Endodermal cell (in vitro differentiated cells): ENCODE measurements around the gene MED16. TPM values are rescaled to one million over a fixed set of nuclear protein-coding genes. Genes with fewer than 3 reads are reported as not detected.
A peak's percentile ranks its signal among the peaks of the same experiment; 100 is the strongest.

ENCODE experiments used
- DNase-seq: peaks from one replicate; pipeline ENCODE4 v3.0.0-alpha.2; 2017
- H3K27ac ChIP-seq: 2 replicates; pipeline ENCODE4 v1.5.1; 2013; ENCODE audit warnings: mild to moderate bottlenecking, low read depth, low read length, moderate library complexity
- H3K27me3 ChIP-seq: 2 replicates; pipeline ENCODE4 v1.6.1; 2013; ENCODE audit warnings: mild to moderate bottlenecking, low read length, moderate library complexity; ENCODE audit not compliant: insufficient read depth, control insufficient read depth, poor library complexity, severe bottlenecking
- H3K36me3 ChIP-seq: 2 replicates; pipeline ENCODE4 v1.7.0; 2013; ENCODE audit warnings: mild to moderate bottlenecking, low read length, moderate library complexity; ENCODE audit not compliant: control insufficient read depth, insufficient read depth
- H3K4me1 ChIP-seq: one replicate; pipeline ENCODE4 v1.7.0; 2013; ENCODE audit warnings: low read length; ENCODE audit not compliant: control insufficient read depth, insufficient read depth
- H3K4me3 ChIP-seq: 2 replicates; pipeline ENCODE4 v1.5.1; 2013; ENCODE audit warnings: mild to moderate bottlenecking, low read length, moderate library complexity
- H3K9ac ChIP-seq: 2 replicates; pipeline ENCODE4 v1.6.1; 2013; ENCODE audit warnings: mild to moderate bottlenecking, low read length, moderate library complexity; ENCODE audit not compliant: poor library complexity, severe bottlenecking; ENCODE audit errors: extremely low read depth
- H3K9me3 ChIP-seq: 2 replicates; pipeline ENCODE4 v1.6.1; 2013; ENCODE audit warnings: mild to moderate bottlenecking, low read length, moderate library complexity; ENCODE audit not compliant: control insufficient read depth
- H3K27ac Mint-ChIP-seq: 2 replicates; pipeline ENCODE4 v1.8.0; 2020; ENCODE audit warnings: mixed read lengths
- H3K27me3 Mint-ChIP-seq: 2 replicates; pipeline ENCODE4 v1.8.0; 2021; ENCODE audit warnings: mild to moderate bottlenecking, mixed read lengths; ENCODE audit not compliant: insufficient read depth
- H3K36me3 Mint-ChIP-seq: 2 replicates; pipeline ENCODE4 v1.8.0; 2020; ENCODE audit warnings: low read depth, mixed read lengths
- H3K4me1 Mint-ChIP-seq: 2 replicates; pipeline ENCODE4 v1.8.0; 2020; ENCODE audit warnings: mixed read lengths
- H3K4me3 Mint-ChIP-seq: 2 replicates; pipeline ENCODE4 v1.8.0; 2020; ENCODE audit warnings: mild to moderate bottlenecking, moderate library complexity, mixed read lengths
- H3K9me3 Mint-ChIP-seq: 2 replicates; pipeline ENCODE4 v1.8.0; 2020; ENCODE audit warnings: mild to moderate bottlenecking, mixed read lengths
- WGBS, 2 experiments: methylation state at CpG; one replicate each; pipeline versions ENCODE4 v1.1.5 to v1.1.7; 2013; ENCODE audit warnings: missing lambda C conversion rate in 2 of 2, mixed read lengths in 1 of 2; ENCODE audit not compliant: insufficient coverage in 1 of 2, insufficient read length in 1 of 2; 5-methylcytosine and 5-hydroxymethylcytosine counted together
- total RNA-seq, 2 donors: library from RNA; stranded (reverse); fragmentation: NEBNext Ultra II Directional in 1 of 2; extraction: Animal tissue kit (Norgen Biotek cat#: 25700) in 1 of 2; gene quantifications; 2 replicates in 1 of 2; 3 replicates in 1 of 2; pipeline ENCODE4 v1.2.1, GENCODE V29; 2021
- TF ChIP-seq, protein P1 (sequence below): fragments of 200-600 bp; sonication (generic); conservative IDR thresholded peaks from 2 replicates; pipeline ENCODE4 v1.5.0; 2021; ENCODE audit warnings: antibody characterized with exemption, mild to moderate bottlenecking

The MED16 gene
- total RNA-seq, 2 donors from 2014 or later: 75.8 to 92.4 TPM

DNA sequence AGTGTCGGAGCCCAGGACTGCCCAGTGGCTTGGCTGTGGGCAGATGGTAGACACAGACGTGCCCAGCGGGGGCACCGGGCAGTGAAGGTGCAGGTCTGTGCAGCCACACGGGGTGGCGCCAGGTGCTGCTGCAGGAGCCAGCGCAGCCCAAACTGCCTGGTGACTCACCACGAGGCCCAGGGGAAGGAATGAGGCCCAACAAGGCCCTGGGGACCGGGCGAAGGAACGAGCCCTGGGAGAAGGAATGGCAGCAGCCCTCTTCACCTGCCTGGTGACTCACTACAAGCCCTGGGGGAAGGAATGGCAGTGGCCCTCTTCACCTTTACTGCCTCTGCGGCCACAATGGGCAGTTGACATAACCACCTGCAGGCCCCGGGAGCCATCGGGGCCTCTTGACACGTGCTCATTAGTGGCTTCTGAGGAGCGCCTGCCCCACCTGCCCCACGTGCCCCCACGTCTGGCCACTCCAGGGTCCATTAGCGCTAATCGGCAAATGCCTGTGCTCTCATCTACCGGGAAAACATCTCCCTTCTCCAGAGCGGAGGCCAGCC lies 9.3 kb downstream of the MED16 start:
- Histone ChIP-seq H3K4me1 (no peaks in the 10 kb centered on the region), H3K9me3 (no peaks in the 10 kb centered on the region), H3K36me3 (peaks cover 51% of the 10 kb centered on the region), H3K27me3 (no peaks in the 10 kb centered on the region), H3K27ac (no peak overlapping the region), H3K9ac (no peak overlapping the region), H3K4me3 (no peak overlapping the region)
- H3K27me3 Mint-ChIP-seq: no peaks in the 10 kb centered on the region
- H3K9me3 Mint-ChIP-seq: no peaks in the 10 kb centered on the region
- H3K4me3 Mint-ChIP-seq: no peak overlapping the region
- 95 to 96% methylated on average over 21 to 22 of the region's 22 CpGs for WGBS, 2 experiments
- TF ChIP-seq, protein P1, sequence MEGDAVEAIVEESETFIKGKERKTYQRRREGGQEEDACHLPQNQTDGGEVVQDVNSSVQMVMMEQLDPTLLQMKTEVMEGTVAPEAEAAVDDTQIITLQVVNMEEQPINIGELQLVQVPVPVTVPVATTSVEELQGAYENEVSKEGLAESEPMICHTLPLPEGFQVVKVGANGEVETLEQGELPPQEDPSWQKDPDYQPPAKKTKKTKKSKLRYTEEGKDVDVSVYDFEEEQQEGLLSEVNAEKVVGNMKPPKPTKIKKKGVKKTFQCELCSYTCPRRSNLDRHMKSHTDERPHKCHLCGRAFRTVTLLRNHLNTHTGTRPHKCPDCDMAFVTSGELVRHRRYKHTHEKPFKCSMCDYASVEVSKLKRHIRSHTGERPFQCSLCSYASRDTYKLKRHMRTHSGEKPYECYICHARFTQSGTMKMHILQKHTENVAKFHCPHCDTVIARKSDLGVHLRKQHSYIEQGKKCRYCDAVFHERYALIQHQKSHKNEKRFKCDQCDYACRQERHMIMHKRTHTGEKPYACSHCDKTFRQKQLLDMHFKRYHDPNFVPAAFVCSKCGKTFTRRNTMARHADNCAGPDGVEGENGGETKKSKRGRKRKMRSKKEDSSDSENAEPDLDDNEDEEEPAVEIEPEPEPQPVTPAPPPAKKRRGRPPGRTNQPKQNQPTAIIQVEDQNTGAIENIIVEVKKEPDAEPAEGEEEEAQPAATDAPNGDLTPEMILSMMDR: peak; percentile 20
- H3K27ac Mint-ChIP-seq: no peak overlapping the region
- H3K36me3 Mint-ChIP-seq: peaks cover 41% of the 10 kb centered on the region
- no peaks in the 10 kb centered on the region for H3K4me1 Mint-ChIP-seq
- peak; percentile 76 for DNase-seq

DNA sequence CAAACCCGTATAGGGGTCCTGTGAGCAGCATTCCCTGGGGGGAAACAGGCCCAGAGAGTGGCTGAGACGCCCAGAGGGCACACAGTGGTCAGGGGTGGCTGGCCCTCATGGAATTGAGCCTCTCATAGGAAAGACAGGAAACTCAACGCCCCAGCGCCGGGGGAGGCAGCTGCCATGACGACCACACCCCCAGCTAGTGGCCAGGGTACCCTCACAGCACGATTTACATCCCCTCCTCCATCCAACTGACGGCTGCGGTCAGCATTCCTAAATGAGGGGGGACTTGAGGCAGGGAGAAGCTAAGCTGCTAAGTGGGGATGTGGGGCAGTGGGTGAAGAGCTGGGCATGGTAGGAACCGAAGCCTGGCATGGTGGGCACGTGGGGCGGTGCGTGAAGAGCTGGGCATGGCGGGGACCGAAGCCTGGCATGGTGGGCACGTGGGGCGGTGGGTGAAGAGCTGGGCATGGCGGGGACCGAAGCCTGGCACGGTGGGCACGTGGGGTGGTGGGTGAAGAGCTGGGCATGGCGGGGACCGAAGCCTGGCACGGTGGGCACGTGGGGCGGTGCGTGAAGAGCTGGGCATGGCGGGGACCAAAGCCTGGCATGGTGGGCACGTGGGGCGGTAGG lies 10.0 kb downstream of the MED16 start:
- Histone ChIP-seq H3K4me3 (no peak overlapping the region), H3K4me1 (no peaks in the 10 kb centered on the region), H3K9me3 (no peaks in the 10 kb centered on the region), H3K27ac (no peak overlapping the region), H3K27me3 (no peaks in the 10 kb centered on the region), H3K9ac (no peak overlapping the region), H3K36me3 (peaks cover 46% of the 10 kb centered on the region)
- no peak overlapping the region for H3K27ac Mint-ChIP-seq
- no peaks in the 10 kb centered on the region for H3K9me3 Mint-ChIP-seq
- WGBS, 2 experiments: 94 to 100% methylated on average over 2 to 16 of the region's 30 CpGs
- no peak for DNase-seq
- TF ChIP-seq, protein P1: no peak
- no peaks in the 10 kb centered on the region for H3K27me3 Mint-ChIP-seq
- H3K4me3 Mint-ChIP-seq: no peak overlapping the region
- H3K4me1 Mint-ChIP-seq: no peaks in the 10 kb centered on the region
- H3K36me3 Mint-ChIP-seq: peaks cover 41% of the 10 kb centered on the region

DNA sequence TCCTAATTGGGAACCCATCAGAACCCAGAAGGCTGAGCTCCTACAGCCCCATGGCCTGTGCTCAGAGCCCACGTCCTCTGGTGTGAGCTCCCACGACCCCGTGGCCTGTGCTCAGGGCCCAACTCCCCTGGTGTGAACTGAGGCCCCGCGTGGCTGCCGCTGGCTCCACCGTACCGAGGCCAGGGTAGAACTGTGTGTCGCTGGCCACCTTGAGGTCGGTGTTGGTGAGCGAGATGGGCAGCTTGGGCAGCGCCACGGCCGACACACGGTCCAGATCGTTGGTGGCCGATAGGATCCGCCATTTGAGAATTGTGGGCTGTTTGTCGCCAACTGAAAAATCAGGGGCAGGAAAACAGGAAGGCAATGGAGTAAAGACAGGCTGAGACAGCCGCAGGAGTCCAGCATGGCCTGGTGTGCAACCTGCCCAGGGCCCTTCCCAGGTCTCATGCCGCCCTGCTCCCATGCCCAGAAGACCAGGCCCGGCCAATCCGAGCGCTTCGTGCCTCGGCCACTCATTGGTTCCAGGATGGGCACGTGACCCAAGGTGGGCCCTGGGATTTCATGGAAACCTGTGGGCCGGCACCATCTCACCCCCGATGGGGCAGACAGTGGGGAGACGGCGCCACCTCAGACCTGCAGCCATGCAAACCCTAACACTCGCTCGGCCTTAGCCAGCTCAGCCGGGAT lies 11.5 kb downstream of the MED16 start:
- H3K9me3 ChIP-seq: no peaks in the 10 kb centered on the region
- no peaks in the 10 kb centered on the region for H3K4me1 Mint-ChIP-seq
- H3K4me3 ChIP-seq: no peak overlapping the region
- no peaks in the 10 kb centered on the region for H3K4me1 ChIP-seq
- H3K27me3 Mint-ChIP-seq: no peaks in the 10 kb centered on the region
- DNase-seq: peak; percentile 39
- TF ChIP-seq, protein P1: no peak
- H3K27ac ChIP-seq: no peak overlapping the region
- H3K36me3 Mint-ChIP-seq: peaks cover 38% of the 10 kb centered on the region
- 97% methylated on average over 21 to 34 of the region's 34 CpGs for WGBS, 2 experiments
- no peak overlapping the region for H3K9ac ChIP-seq
- no peaks in the 10 kb centered on the region for H3K9me3 Mint-ChIP-seq
- H3K4me3 Mint-ChIP-seq: no peak overlapping the region
- H3K36me3 ChIP-seq: peaks cover 43% of the 10 kb centered on the region
- no peak overlapping the region for H3K27ac Mint-ChIP-seq
- no peaks in the 10 kb centered on the region for H3K27me3 ChIP-seq
